Measurements from ENCODE around the gene SLC25A21.

SLC25A21 gene

DNA sequence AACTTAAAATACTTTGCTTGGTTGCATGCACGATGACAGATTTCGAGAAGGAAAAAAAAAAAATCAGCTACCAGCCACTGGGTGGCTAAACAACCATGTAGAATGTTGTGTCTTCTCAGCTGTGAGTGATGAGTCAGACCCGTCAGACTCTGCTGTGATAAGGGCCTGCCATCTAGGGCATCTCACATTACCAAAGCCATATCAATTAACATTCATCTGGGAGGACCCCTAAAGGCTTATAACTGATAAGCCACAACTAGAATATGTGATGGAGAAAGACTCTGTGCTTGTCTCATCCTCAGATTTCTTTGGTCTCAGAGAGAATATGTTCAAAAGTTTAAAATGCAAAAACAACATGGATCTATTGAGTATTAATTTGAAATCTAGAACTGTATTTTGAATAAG, 399.3 kb downstream of the SLC25A21 start:
- in situ Hi-C loops (cut with HindIII; ENCODE audit: low sequenced_read_pairs): no loop called here
- H3K4me3 ChIP-seq (ENCODE audit: low read depth, low read length): no peak overlapping the region
- DNase-seq (ENCODE audit: low read depth, low spot score): peak; percentile 5
- TF ChIP-seq CTCF (IDR thresholded peaks at IDR 0.05; ENCODE audit: low read depth, low read length): no peak

GRCh38 chr14:36771028-36771640, 401.3 kb downstream of the SLC25A21 start:
- in situ Hi-C loops (cut with HindIII; ENCODE audit: low sequenced_read_pairs): no loop called here
- DNase-seq (ENCODE audit: low read depth, low spot score): no peak
- no peak overlapping the region for H3K4me3 ChIP-seq (ENCODE audit: low read depth, low read length)
- no peak for TF ChIP-seq CTCF (IDR thresholded peaks at IDR 0.05; ENCODE audit: low read depth, low read length)

GRCh38 chr14:36768638-36769337, 403.6 kb downstream of the SLC25A21 start:
- TF ChIP-seq CTCF (IDR thresholded peaks at IDR 0.05; ENCODE audit: low read depth, low read length): no peak
- H3K4me3 ChIP-seq (ENCODE audit: low read depth, low read length): no peak overlapping the region
- in situ Hi-C loops (cut with HindIII; ENCODE audit: low sequenced_read_pairs): no loop called here
- no peak for DNase-seq (ENCODE audit: low read depth, low spot score)

DNA sequence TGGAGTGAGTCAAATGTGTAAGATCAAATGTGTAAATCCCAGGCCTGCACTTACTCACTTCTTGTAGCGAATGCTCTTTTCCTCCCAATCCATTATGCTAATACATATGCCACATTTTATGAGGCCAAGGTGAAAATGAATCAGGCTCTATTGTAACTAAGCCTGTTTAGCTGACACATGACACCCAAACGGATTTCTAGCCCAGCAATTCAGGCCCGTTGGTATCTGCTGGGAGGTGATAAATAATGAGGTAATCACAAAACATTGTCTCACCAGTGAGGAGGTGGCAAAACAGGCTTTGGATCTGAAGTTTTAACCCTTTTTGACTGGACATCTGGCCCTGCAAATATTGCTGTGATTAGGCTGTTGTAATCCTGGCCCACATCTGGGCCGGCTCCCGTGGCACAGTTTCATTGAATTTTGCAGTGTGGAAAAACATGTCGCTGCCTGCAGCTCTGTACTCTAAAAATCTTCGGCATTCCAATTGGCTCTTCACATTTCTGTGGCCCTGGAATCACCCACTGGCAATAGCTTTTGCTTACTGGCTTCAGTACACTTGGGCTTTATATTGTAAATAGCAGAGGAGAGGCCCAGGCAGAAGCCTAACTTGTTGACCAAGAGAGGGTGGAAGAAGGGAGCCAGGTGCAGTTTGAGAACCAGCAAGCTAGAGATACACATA, 404.7 kb downstream of the SLC25A21 start:
- in situ Hi-C loops (cut with HindIII; ENCODE audit: low sequenced_read_pairs): no loop called here
- no peak for TF ChIP-seq CTCF (IDR thresholded peaks at IDR 0.05; ENCODE audit: low read depth, low read length)
- no peak overlapping the region for H3K4me3 ChIP-seq (ENCODE audit: low read depth, low read length)
- peak; percentile 3 for DNase-seq (ENCODE audit: low read depth, low spot score)

GRCh38 chr14:36766974-36767373, 405.4 kb downstream of the SLC25A21 start:
- no peak for TF ChIP-seq CTCF (IDR thresholded peaks at IDR 0.05; ENCODE audit: low read depth, low read length)
- no peak overlapping the region for H3K4me3 ChIP-seq (ENCODE audit: low read depth, low read length)
- no peak for DNase-seq (ENCODE audit: low read depth, low spot score)
- in situ Hi-C loops (cut with HindIII; ENCODE audit: low sequenced_read_pairs): no loop called here

DNA sequence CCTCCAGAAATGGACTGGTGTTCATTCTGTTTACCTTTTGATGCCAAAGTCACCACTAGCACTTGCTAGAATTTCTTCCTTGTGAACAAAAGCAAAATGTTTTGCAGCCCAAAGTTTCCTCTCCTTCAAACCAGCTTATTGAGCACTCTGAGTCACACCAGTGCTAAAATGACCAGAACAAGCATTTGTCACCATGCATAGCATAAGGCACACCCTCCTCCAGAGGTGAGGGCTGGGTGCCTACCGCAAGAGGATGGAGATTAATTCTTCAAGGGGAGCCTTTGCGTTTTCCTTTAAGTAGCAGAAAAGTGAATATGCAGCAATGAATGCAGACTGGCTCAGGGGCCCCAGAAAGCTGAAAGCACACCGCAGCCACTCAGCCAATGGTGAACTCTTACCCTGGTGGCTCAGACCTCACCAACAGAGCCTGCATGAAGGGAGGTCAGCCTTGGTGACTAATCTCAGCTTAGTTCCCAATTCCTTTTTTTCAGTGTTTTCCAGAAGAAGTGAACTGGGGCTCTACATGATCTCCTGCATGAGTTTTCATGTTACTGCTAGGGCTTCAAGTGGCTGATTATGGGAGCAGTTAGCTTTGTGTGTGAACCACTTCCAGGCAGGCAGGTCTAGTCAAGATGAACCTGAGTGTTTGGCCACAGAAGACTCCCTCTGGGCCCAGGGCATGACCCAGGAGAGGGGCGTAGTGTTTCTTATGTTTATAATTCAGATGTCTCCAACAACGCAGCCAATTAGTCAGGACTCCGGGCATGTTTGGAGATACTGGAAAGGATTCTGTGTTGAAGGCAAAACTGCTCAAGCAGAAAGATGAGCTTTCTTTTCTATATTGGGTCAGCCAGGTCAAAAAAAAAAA, 414.4 kb downstream of the SLC25A21 start:
- TF ChIP-seq CTCF (IDR thresholded peaks at IDR 0.05; ENCODE audit: low read depth, low read length): no peak
- in situ Hi-C loops (cut with HindIII; ENCODE audit: low sequenced_read_pairs): no loop called here
- H3K4me3 ChIP-seq (ENCODE audit: low read depth, low read length): no peak overlapping the region
- DNase-seq (ENCODE audit: low read depth, low spot score): no peak
